Fibroblast of skin of back (primary cell): ENCODE data around the gene FRG2.
"Not testable (repeated sequence)": the region's sequence is repeated elsewhere in the genome, so short reads cannot be mapped to it uniquely, and the experiment has no call there.

Experiments used
- DNase-seq: peaks from one replicate; pipeline ENCODE4 v3.0.0-alpha.2; 2013

FRG2 gene

GRCh38 chr4:190016369-190017289 is 10.4 kb downstream of the FRG2 start:
- DNase-seq = no peak

- DNase-seq = no peak
These were observed 11.3 kb downstream of the FRG2 start for GRCh38 chr4:190015538-190016368.

- no peak for DNase-seq
These were observed 12.1 kb downstream of the FRG2 start for GRCh38 chr4:190014771-190015537.

GRCh38 chr4:189989941-189990340 is 37.1 kb downstream of the FRG2 start:
- DNase-seq = not testable (repeated sequence)

GRCh38 chr4:189988877-189989431 is 38.1 kb downstream of the FRG2 start:
- DNase-seq = no peak

- DNase-seq = not testable (repeated sequence)
These were observed 41.3 kb downstream of the FRG2 start for GRCh38 chr4:189985651-189986243.

GRCh38 chr4:189984661-189985060 is 42.4 kb downstream of the FRG2 start:
- not testable (repeated sequence) for DNase-seq

- DNase-seq = not testable (repeated sequence)
These were observed 43.0 kb downstream of the FRG2 start for GRCh38 chr4:189983916-189984526.

GRCh38 chr4:189981970-189982369 is 45.1 kb downstream of the FRG2 start:
- no peak for DNase-seq

- DNase-seq = not testable (repeated sequence)
These were observed 46.8 kb downstream of the FRG2 start for GRCh38 chr4:189980292-189980691.

GRCh38 chr4:189979196-189980047 is 47.6 kb downstream of the FRG2 start:
- DNase-seq = no peak
